Uterus (tissue), 2 donors: ENCODE measurements around the gene GSTT2.

Experiments
- CTCF ChIP-seq, 4 experiments: fragments of 200-600 bp in 2 of 4; fragments of 450-650 bp in 2 of 4; sonication (generic) in 2 of 4; IDR thresholded peaks; one replicate each; pipeline ENCODE4 v1.5.1; 2016 to 2019; ENCODE audit warnings: antibody characterized with exemption in 4 of 4, mild to moderate bottlenecking in 2 of 4, moderate library complexity in 1 of 4
- POLR2A ChIP-seq, 2 donors: fragments of 450-650 bp; IDR thresholded peaks; one replicate each; pipeline ENCODE4 v1.6.1; 2016; ENCODE audit warnings: antibody characterized with exemption in 2 of 2, mild to moderate bottlenecking in 1 of 2, moderate library complexity in 1 of 2

GRCh38 chr22:24007253-24008021 is 27.5 kb downstream of the GSTT2 start:
- no peak for TF ChIP-seq CTCF (IDR thresholded peaks at IDR 0.05)
- TF ChIP-seq POLR2A (IDR thresholded peaks at IDR 0.05): no peak
